ENCODE data around the gene EIF2AK3. TPM values are rescaled to one million over a fixed set of nuclear protein-coding genes. Genes with fewer than 3 reads are reported as not detected.

The EIF2AK3 gene
- polyA plus RNA-seq, 2 donors = 2.5 to 5.7 TPM

DNA sequence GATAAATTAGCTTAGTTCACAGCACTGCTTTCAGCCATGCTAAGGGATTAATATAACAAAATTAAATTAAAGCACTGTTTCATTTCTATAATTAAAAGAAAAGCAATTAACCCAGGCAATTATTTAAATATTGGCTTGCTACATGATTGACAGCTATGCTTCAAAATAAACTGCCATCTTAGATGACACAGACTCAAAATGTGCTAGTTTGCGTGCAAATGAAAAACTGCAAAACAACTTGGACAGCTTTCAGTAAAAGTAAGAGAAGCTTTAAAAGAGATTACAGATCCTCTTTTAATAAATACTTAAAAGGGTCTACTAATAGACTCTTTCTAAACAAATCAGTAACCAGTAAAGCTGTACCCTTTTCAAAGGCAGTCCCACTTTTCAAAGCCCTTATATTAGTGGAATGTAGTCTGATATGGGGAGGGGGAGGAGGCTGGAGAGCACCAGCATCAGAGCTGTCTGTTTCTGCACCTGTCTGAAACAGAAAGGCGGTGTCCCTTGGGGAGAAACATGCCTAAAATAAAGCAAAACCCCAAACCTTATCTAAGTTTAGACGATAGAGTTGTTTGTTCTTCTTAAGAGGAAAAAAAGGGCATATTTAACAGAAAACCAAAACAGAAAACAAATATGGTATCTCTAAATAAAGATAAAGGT is 20.8 kb downstream of the EIF2AK3 start:
- WGBS, 2 donors = 75 to 83% methylated on average over 3 of the region's 3 CpGs
- no peaks in the 10 kb centered on the region for H3K9me3 ChIP-seq (ENCODE audit: control insufficient read depth in 2 of 2, insufficient read depth in 1 of 2, low read depth in 1 of 2, low read length in 1 of 2)
- H3K4me1 ChIP-seq (ENCODE audit: control insufficient read depth in 2 of 2, insufficient read depth in 2 of 2, low read length in 1 of 2) = no peaks in the 10 kb centered on the region
- H3K36me3 ChIP-seq (ENCODE audit: control insufficient read depth in 2 of 2, insufficient read depth in 2 of 2, low read length in 1 of 2) = no peaks in the 10 kb centered on the region
- H3K27ac ChIP-seq (ENCODE audit: low read depth in 2 of 2, low read length in 1 of 2) = no peak overlapping the region
- H3K4me3 ChIP-seq (ENCODE audit: low read depth in 1 of 2, low read length in 2 of 2) = no peak overlapping the region
- no peaks in the 10 kb centered on the region for H3K27me3 ChIP-seq (ENCODE audit: control insufficient read depth in 1 of 2, insufficient read depth in 2 of 2, low read length in 2 of 2)

- no peaks in the 10 kb centered on the region for H3K36me3 ChIP-seq (ENCODE audit: control insufficient read depth in 2 of 2, insufficient read depth in 2 of 2, low read length in 1 of 2)
- 88 to 90% methylated on average over 4 of the region's 4 CpGs for WGBS, 2 donors
- H3K27ac ChIP-seq (ENCODE audit: low read depth in 2 of 2, low read length in 1 of 2) = no peak overlapping the region
- no peaks in the 10 kb centered on the region for H3K9me3 ChIP-seq (ENCODE audit: control insufficient read depth in 2 of 2, insufficient read depth in 1 of 2, low read depth in 1 of 2, low read length in 1 of 2)
- H3K4me1 ChIP-seq (ENCODE audit: control insufficient read depth in 2 of 2, insufficient read depth in 2 of 2, low read length in 1 of 2) = no peaks in the 10 kb centered on the region
- H3K27me3 ChIP-seq (ENCODE audit: control insufficient read depth in 1 of 2, insufficient read depth in 2 of 2, low read length in 2 of 2) = no peaks in the 10 kb centered on the region
- no peak overlapping the region for H3K4me3 ChIP-seq (ENCODE audit: low read depth in 1 of 2, low read length in 2 of 2)
Observed at GRCh38 chr2:88603146-88603545, 24.1 kb downstream of the EIF2AK3 start.

DNA sequence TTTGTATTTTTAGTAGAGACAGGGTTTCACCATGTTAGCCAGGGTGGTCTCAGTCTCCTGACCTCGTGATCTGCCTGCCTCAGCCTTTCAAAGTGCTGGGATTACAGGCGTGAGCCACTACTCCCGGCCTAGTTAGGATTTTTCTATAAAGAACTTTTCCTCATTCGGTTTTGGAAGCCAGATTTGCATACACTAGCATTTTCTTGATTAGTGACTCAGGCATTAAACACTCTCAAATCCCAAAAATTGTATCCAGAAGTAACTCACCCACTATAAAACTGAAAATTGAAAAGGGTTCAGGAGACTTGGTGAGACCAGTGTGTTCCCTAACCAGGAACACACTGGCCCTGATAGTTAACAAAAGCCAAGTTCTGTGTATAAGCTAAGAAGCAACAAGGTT is 25.2 kb downstream of the EIF2AK3 start:
- H3K36me3 ChIP-seq (ENCODE audit: control insufficient read depth in 2 of 2, insufficient read depth in 2 of 2, low read length in 1 of 2) = no peaks in the 10 kb centered on the region
- no peaks in the 10 kb centered on the region for H3K9me3 ChIP-seq (ENCODE audit: control insufficient read depth in 2 of 2, insufficient read depth in 1 of 2, low read depth in 1 of 2, low read length in 1 of 2)
- H3K4me3 ChIP-seq (ENCODE audit: low read depth in 1 of 2, low read length in 2 of 2) = no peak overlapping the region
- WGBS, 2 donors = 88 to 89% methylated on average over 4 of the region's 4 CpGs
- no peaks in the 10 kb centered on the region for H3K4me1 ChIP-seq (ENCODE audit: control insufficient read depth in 2 of 2, insufficient read depth in 2 of 2, low read length in 1 of 2)
- H3K27ac ChIP-seq (ENCODE audit: low read depth in 2 of 2, low read length in 1 of 2) = no peak overlapping the region
- no peaks in the 10 kb centered on the region for H3K27me3 ChIP-seq (ENCODE audit: control insufficient read depth in 1 of 2, insufficient read depth in 2 of 2, low read length in 2 of 2)

- Histone ChIP-seq H3K27ac (ENCODE audit: low read depth in 2 of 2, low read length in 1 of 2) (no peak overlapping the region), H3K27me3 (ENCODE audit: control insufficient read depth in 1 of 2, insufficient read depth in 2 of 2, low read length in 2 of 2) (no peaks in the 10 kb centered on the region), H3K9me3 (ENCODE audit: control insufficient read depth in 2 of 2, insufficient read depth in 1 of 2, low read depth in 1 of 2, low read length in 1 of 2) (no peaks in the 10 kb centered on the region), H3K4me1 (ENCODE audit: control insufficient read depth in 2 of 2, insufficient read depth in 2 of 2, low read length in 1 of 2) (no peaks in the 10 kb centered on the region), H3K4me3 (ENCODE audit: low read depth in 1 of 2, low read length in 2 of 2) (no peak overlapping the region), H3K36me3 (ENCODE audit: control insufficient read depth in 2 of 2, insufficient read depth in 2 of 2, low read length in 1 of 2) (no peaks in the 10 kb centered on the region)
- 80 to 85% methylated on average over 2 of the region's 2 CpGs for WGBS, 2 donors
Observed at GRCh38 chr2:88601286-88601685, 26.0 kb downstream of the EIF2AK3 start.

DNA sequence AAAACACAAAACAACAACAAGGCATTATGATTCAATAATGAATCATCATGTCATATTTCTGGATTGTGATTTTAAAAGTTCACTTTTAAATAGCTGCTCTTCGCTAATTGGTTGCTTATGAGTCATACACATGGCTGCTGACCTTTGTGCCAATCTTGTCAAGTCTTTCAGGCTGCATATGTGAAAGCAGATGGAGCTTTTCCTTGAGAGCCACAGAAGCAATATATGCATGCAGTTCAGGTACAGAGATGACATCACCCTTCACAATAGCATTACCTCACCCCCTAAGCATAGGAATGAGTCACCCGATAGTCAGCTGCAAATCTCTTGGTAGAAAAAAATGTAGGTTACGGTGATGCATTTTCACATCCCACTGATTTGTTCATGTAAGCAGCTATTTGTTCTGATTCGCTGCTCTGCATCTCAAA is 27.2 kb downstream of the EIF2AK3 start:
- no peak overlapping the region for H3K4me3 ChIP-seq (ENCODE audit: low read depth in 1 of 2, low read length in 2 of 2)
- H3K4me1 ChIP-seq (ENCODE audit: control insufficient read depth in 2 of 2, insufficient read depth in 2 of 2, low read length in 1 of 2) = no peaks in the 10 kb centered on the region
- H3K9me3 ChIP-seq (ENCODE audit: control insufficient read depth in 2 of 2, insufficient read depth in 1 of 2, low read depth in 1 of 2, low read length in 1 of 2) = no peaks in the 10 kb centered on the region
- WGBS, 2 donors = 12 to 14% methylated on average over 4 of the region's 4 CpGs
- H3K36me3 ChIP-seq (ENCODE audit: control insufficient read depth in 2 of 2, insufficient read depth in 2 of 2, low read length in 1 of 2) = no peaks in the 10 kb centered on the region
- H3K27me3 ChIP-seq (ENCODE audit: control insufficient read depth in 1 of 2, insufficient read depth in 2 of 2, low read length in 2 of 2) = no peaks in the 10 kb centered on the region
- no peak overlapping the region for H3K27ac ChIP-seq (ENCODE audit: low read depth in 2 of 2, low read length in 1 of 2)

GRCh38 chr2:88599527-88599926 is 27.7 kb downstream of the EIF2AK3 start:
- Histone ChIP-seq H3K27me3 (ENCODE audit: control insufficient read depth in 1 of 2, insufficient read depth in 2 of 2, low read length in 2 of 2) (no peaks in the 10 kb centered on the region), H3K9me3 (ENCODE audit: control insufficient read depth in 2 of 2, insufficient read depth in 1 of 2, low read depth in 1 of 2, low read length in 1 of 2) (no peaks in the 10 kb centered on the region), H3K27ac (ENCODE audit: low read depth in 2 of 2, low read length in 1 of 2) (no peak overlapping the region), H3K4me3 (ENCODE audit: low read depth in 1 of 2, low read length in 2 of 2) (no peak overlapping the region), H3K4me1 (ENCODE audit: control insufficient read depth in 2 of 2, insufficient read depth in 2 of 2, low read length in 1 of 2) (no peaks in the 10 kb centered on the region), H3K36me3 (ENCODE audit: control insufficient read depth in 2 of 2, insufficient read depth in 2 of 2, low read length in 1 of 2) (no peaks in the 10 kb centered on the region)
- 76 to 77% methylated on average over 2 of the region's 2 CpGs for WGBS, 2 donors

DNA sequence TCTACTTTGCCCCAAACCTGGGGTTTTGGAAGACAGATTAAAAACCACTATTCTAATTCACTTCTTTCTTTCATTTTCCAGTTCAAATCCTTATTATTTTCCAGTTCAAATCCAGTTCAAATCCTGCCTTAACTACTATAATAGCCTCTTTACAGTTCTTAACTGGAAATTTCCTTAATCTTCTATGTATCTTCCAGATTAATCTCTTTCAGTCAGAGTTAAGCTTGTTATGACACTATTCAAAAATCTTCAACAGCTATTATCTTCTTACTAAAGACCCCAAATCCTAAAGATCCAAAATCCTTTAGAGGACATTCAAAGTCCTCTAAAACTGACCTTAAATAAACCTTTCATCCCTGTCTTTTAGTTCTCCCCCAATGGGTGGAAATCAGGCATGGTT is 30.1 kb downstream of the EIF2AK3 start:
- Histone ChIP-seq H3K9me3 (ENCODE audit: control insufficient read depth in 2 of 2, insufficient read depth in 1 of 2, low read depth in 1 of 2, low read length in 1 of 2) (no peaks in the 10 kb centered on the region), H3K27me3 (ENCODE audit: control insufficient read depth in 1 of 2, insufficient read depth in 2 of 2, low read length in 2 of 2) (no peaks in the 10 kb centered on the region), H3K4me1 (ENCODE audit: control insufficient read depth in 2 of 2, insufficient read depth in 2 of 2, low read length in 1 of 2) (no peaks in the 10 kb centered on the region), H3K27ac (ENCODE audit: low read depth in 2 of 2, low read length in 1 of 2) (no peak overlapping the region), H3K36me3 (ENCODE audit: control insufficient read depth in 2 of 2, insufficient read depth in 2 of 2, low read length in 1 of 2) (peaks cover 0 to 2% of the 10 kb centered on the region in 2 donors), H3K4me3 (ENCODE audit: low read depth in 1 of 2, low read length in 2 of 2) (no peak overlapping the region)

DNA sequence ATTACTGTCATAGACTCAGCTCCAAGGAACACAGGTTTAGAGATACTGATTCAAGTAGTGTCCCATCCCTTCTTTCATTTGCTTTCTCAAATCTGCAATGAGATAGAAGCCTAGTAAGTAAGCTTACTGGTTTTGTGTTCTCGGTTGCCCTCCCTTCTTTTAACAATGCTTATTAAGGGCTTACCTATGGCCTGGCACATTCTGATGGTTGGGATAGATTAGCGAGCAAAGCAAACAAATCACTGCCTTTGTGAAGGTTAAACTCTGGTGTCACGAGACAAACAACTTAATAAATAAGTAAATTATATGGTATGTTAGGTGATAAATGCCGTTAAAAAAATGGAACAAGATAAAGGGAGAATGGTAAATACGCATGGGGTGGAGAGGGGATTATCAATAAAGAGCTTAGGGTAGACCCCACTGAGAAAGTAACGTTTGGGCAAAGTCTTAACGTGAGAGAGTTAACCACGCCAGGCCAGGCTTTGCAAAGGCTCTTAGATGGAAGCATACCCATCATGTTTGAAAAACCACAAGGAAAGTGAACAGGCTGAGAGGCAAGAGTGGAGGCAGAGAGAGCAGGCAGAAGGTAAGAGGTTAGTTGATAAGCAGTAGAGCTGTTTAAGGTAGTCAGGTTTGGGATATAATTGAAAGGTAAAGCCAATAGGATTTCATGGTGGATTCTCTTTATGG is 31.0 kb downstream of the EIF2AK3 start:
- WGBS, 2 donors = 82 to 89% methylated on average over 8 of the region's 8 CpGs
- Histone ChIP-seq H3K9me3 (ENCODE audit: control insufficient read depth in 2 of 2, insufficient read depth in 1 of 2, low read depth in 1 of 2, low read length in 1 of 2) (no peaks in the 10 kb centered on the region), H3K27ac (ENCODE audit: low read depth in 2 of 2, low read length in 1 of 2) (no peak overlapping the region), H3K4me3 (ENCODE audit: low read depth in 1 of 2, low read length in 2 of 2) (no peak overlapping the region), H3K4me1 (ENCODE audit: control insufficient read depth in 2 of 2, insufficient read depth in 2 of 2, low read length in 1 of 2) (no peaks in the 10 kb centered on the region), H3K36me3 (ENCODE audit: control insufficient read depth in 2 of 2, insufficient read depth in 2 of 2, low read length in 1 of 2) (peaks cover 0 to 2% of the 10 kb centered on the region in 2 donors), H3K27me3 (ENCODE audit: control insufficient read depth in 1 of 2, insufficient read depth in 2 of 2, low read length in 2 of 2) (no peaks in the 10 kb centered on the region)

GRCh38 chr2:88591698-88592097 is 35.6 kb downstream of the EIF2AK3 start:
- 70 to 78% methylated on average over 2 of the region's 2 CpGs for WGBS, 2 donors
- H3K27ac ChIP-seq (ENCODE audit: low read depth in 2 of 2, low read length in 1 of 2) = no peak overlapping the region
- H3K36me3 ChIP-seq (ENCODE audit: control insufficient read depth in 2 of 2, insufficient read depth in 2 of 2, low read length in 1 of 2) = peaks cover 0 to 2% of the 10 kb centered on the region in 2 donors
- no peak overlapping the region for H3K4me3 ChIP-seq (ENCODE audit: low read depth in 1 of 2, low read length in 2 of 2)
- no peaks in the 10 kb centered on the region for H3K27me3 ChIP-seq (ENCODE audit: control insufficient read depth in 1 of 2, insufficient read depth in 2 of 2, low read length in 2 of 2)
- H3K9me3 ChIP-seq (ENCODE audit: control insufficient read depth in 2 of 2, insufficient read depth in 1 of 2, low read depth in 1 of 2, low read length in 1 of 2) = no peaks in the 10 kb centered on the region
- no peaks in the 10 kb centered on the region for H3K4me1 ChIP-seq (ENCODE audit: control insufficient read depth in 2 of 2, insufficient read depth in 2 of 2, low read length in 1 of 2)

All from esophagus (tissue), 2 donors.